RWPE2 (cell line): ENCODE results near the gene NOL4L.
A peak's percentile ranks its signal among the peaks of the same experiment; 100 is the strongest.
"Not testable (repeated sequence)": the region's sequence is repeated elsewhere in the genome, so short reads cannot be mapped to it uniquely, and the experiment has no call there.

ENCODE experiments used
- ATAC-seq: fragments of 200-7000 bp; cut with Tn5 transposase; 3 replicates; pipeline ENCODE4 v1.9.1; 2021; ENCODE audit warnings: low read depth
- DNase-seq: peaks from one replicate; pipeline ENCODE4 v3.0.0-alpha.2; 2020; ENCODE audit warnings: low spot score
- H3K27ac ChIP-seq: fragments of 450-650 bp; 2 replicates; pipeline ENCODE4 v1.5.1; 2017; ENCODE audit warnings: mild to moderate bottlenecking; ENCODE audit not compliant: poor library complexity, severe bottlenecking
- H3K27me3 ChIP-seq: fragments of 250-450 bp; sonication (Bioruptor Pico); 2 replicates; pipeline ENCODE4 v1.5.1; 2021; ENCODE audit warnings: mild to moderate bottlenecking, moderate library complexity; ENCODE audit not compliant: insufficient read depth, poor library complexity, severe bottlenecking
- H3K36me3 ChIP-seq: fragments of 250-450 bp; sonication (Bioruptor Pico); 2 replicates; pipeline ENCODE4 v1.5.1; 2020; ENCODE audit warnings: low read depth, mild to moderate bottlenecking, moderate library complexity
- H3K4me1 ChIP-seq: fragments of 250-450 bp; sonication (Bioruptor Pico); 2 replicates; pipeline ENCODE4 v1.5.1; 2021; ENCODE audit warnings: mild to moderate bottlenecking, moderate library complexity; ENCODE audit not compliant: insufficient read depth, poor library complexity, severe bottlenecking
- H3K4me3 ChIP-seq: fragments of 250-450 bp; sonication (Bioruptor Pico); 2 replicates; pipeline ENCODE4 v1.5.1; 2021; ENCODE audit warnings: mild to moderate bottlenecking, moderate library complexity; ENCODE audit not compliant: severe bottlenecking
- H3K9me3 ChIP-seq: fragments of 250-450 bp; sonication (Bioruptor Pico); 2 replicates; pipeline ENCODE4 v1.5.1; 2021; ENCODE audit warnings: mild to moderate bottlenecking, moderate library complexity; ENCODE audit not compliant: severe bottlenecking
- CTCF ChIP-seq: fragments of 450-650 bp; IDR thresholded peaks from one replicate; pipeline ENCODE4 v1.5.1; 2017; ENCODE audit warnings: mild to moderate bottlenecking, moderate library complexity; ENCODE audit not compliant: poor library complexity, severe bottlenecking

NOL4L gene

DNA sequence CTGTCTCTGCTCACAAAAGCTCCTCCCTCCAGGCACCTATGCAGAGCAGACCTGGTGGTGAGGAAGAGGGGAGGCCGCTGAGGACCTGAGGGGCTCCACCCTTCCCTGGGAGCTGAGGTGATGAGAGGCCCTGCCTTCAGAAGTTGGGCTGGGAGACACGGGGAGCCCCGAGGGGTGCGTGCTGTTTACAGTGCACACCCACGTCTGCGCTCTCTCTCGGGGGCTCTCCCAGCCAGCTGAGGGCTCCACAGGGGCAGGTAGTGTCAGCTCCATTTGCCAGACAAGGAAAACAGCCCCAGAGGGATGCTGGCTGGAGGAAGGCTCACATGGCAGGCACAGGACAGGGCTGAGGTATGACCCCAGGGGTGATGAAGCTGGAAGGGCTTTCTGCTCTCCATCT lies 13.5 kb upstream of the NOL4L start:
- Histone ChIP-seq H3K4me3 (no peak overlapping the region), H3K27ac (no peak overlapping the region), H3K4me1 (no peaks in the 10 kb centered on the region), H3K36me3 (no peaks in the 10 kb centered on the region), H3K27me3 (no peaks in the 10 kb centered on the region), H3K9me3 (no peaks in the 10 kb centered on the region)
- DNase-seq: peak; percentile 83
- TF ChIP-seq CTCF: no peak
- ATAC-seq: 0 out of 3 replicates have a peak, but pooled peaks have one; percentile 6

DNA sequence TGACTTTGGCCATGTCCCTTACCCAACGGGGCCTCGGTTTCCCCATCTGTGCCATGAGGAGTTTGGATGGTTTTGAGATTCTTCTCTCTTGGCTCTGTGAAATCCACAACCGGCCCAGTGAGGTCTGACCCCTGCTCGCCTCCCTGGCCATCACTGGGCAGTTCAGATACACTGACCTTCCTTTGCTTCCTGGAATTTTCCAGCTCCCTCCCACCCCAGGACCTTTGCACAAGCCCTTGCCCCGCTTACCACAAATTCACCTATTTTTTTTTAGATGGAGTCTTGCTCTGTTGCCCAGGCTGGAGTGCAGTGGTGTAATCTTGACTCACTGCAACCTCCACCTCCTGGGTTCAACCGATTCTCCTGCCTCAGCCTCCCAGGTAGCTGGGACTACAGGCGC lies 12.6 kb upstream of the NOL4L start:
- DNase-seq: no peak
- Histone ChIP-seq H3K9me3 (no peaks in the 10 kb centered on the region), H3K4me1 (no peaks in the 10 kb centered on the region), H3K36me3 (no peaks in the 10 kb centered on the region), H3K27ac (no peak overlapping the region), H3K27me3 (no peaks in the 10 kb centered on the region), H3K4me3 (no peak overlapping the region)
- no peak for ATAC-seq
- no peak for TF ChIP-seq CTCF

DNA sequence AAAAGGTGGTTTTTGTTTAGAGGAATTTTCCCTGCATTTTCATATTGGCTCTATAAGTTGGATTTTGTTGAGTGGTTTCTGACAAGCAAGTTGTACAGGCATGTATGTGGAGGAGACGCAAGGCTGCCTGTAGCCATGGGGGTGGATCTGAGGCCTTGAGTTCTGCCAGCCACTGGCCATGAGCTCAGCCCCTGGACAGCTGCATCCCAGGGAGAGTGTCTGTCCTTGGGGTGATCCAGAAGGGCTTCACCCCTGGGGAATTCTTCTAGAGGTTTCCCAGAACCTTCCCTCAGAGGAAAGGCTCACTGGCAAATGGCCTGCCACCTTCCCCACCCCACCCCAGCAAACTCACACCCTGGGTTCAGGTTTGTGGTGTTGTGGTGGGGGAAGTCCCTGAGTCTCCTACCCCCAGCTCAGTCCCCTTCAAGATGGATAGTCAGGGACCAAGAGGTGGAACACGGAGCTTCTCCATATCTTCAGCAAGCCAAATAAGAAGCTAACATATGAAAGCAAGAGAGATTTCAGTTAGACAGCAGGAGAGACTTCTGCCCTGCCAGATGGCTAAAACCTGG lies 11.6 kb upstream of the NOL4L start:
- Histone ChIP-seq H3K4me1 (no peaks in the 10 kb centered on the region), H3K27ac (no peak overlapping the region), H3K27me3 (no peaks in the 10 kb centered on the region), H3K9me3 (no peaks in the 10 kb centered on the region), H3K4me3 (no peak overlapping the region), H3K36me3 (no peaks in the 10 kb centered on the region)
- ATAC-seq: no peak
- no peak for DNase-seq
- no peak for TF ChIP-seq CTCF

DNA sequence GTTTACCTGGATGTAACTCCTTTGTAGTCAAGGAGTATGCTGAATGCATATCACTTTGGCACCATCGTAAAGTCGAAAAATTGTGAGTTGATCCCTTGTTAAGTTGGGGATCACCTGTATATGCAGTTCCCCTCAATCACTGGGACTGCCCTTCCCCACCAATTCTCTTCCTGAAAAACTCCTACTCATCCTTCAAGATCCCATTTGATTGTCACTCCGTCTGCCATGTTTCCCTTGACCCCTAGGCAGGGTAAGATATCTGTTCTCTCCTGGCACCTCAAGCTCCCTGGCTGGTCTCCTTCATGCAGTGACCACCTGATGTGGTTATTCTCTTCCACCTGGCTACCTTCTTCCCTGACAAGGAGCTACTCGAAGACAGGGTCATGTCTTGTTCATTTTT lies 10.0 kb upstream of the NOL4L start:
- Histone ChIP-seq H3K27me3 (no peaks in the 10 kb centered on the region), H3K4me1 (no peaks in the 10 kb centered on the region), H3K27ac (no peak overlapping the region), H3K4me3 (no peak overlapping the region), H3K36me3 (no peaks in the 10 kb centered on the region), H3K9me3 (no peaks in the 10 kb centered on the region)
- no peak for DNase-seq
- no peak for TF ChIP-seq CTCF
- ATAC-seq: no peak

- H3K4me1 ChIP-seq, H3K27me3 ChIP-seq, H3K27ac ChIP-seq, H3K4me3 ChIP-seq, ATAC-seq, DNase-seq, H3K9me3 ChIP-seq, H3K36me3 ChIP-seq: not testable (repeated sequence)
Measured at GRCh38 chr20:32594669-32595068, 9.5 kb upstream of the NOL4L start.
